ENCODE data around the gene AMACR.

AMACR gene

DNA sequence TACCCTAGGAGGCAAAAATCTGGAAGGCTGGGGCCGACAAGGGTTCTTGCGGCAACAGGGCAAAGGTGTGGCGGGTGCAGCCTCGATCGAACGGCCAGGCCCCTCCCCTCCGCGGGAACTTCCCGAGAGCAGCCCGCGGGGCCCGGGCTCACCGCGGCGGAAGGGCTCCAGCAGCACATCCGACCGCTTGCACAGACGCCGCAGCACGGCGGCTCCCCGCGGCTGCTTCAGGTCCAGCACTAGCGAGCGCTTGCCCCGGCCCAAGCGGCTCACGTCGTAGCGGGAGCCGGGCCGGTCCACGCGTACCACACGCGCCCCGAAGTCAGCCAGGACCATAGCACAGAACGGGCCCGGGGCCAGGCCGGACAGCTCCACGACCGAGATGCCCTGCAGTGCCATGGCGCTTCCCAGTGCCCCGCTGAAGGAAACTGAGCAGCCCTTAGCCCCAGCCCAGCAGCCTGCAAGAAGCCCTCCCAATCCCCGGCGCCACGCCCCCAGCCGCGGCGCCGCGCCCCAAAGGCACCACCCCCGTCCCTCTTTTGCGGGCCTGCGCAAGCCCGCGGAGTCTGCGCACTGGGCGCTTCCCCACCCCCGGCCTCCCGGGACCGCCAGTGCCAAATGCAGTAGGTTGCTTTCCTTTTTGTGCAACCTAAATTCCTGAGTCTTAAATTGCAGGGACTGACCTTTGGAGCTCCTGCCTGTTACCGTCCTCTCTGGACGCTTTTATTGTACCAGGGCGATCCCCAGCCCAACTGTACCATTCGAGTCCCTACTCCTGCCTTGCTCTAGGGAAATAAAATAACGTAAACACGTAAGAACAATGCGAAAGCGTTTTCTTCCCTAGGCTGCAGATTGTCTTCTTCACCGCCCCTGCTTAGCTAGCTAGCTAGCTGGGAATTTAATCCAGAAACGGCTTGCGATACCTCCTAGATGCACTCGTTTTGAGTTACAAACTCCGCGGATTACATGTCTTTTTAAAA, at the start of gene AMACR:
Gene AMACR, minus strand, starts transcription at position 430 of the 980 bp plus-strand sequence. Its CDS starts 31 bp downstream, at position 399.
- DNase-seq, result peak; percentile 89 to 93

DNA sequence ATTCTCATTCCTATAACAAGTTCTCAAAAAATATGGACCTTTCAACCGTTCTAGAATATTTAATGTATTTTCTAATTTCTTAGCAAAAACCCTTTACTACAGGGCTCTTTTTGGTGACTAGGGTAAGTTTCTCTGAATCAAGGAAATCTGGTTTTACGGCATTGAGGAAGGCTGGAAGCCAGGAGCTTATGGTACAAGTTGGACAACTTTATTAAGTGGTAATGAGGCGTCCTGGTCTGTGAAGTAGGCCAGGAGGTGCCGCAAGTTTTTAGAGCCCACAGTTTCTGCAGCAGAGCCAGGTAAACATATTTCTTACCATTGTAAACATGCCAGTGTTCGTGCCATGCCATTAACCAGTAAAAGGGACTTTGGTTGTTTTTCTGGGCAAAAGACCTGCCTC, 49.7 kb upstream of the AMACR start:
- no peak for DNase-seq

- DNase-seq, result no peak
Observed at GRCh38 chr5:34057118-34057517, 49.3 kb upstream of the AMACR start.

DNA sequence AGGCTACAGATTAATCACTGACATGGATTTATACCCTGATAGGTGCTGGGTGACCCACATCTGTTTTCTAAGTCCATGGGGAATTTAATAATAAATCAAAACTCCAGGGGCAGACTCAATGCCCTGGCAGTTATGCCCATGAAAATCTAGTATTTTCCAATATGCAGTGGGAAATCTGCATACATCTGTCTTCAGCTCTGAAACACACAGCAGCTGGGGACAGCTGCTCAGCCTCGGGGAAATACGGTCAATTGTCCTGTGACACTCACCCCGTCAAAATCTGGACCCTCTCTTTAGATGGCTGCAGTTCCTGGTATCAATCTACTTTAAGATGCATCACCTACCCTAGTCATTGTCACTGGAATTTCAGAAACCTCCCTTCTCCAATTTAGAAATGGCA, 47.8 kb upstream of the AMACR start:
- DNase-seq, result no peak

GRCh38 chr5:34054400-34054729, 46.5 kb upstream of the AMACR start:
- no peak for DNase-seq

GRCh38 chr5:34053571-34054399, 45.9 kb upstream of the AMACR start:
- no peak for DNase-seq

GRCh38 chr5:34053133-34053532, 45.3 kb upstream of the AMACR start:
- no peak for DNase-seq

- no peak for DNase-seq
Observed at GRCh38 chr5:34051374-34051980, 43.6 kb upstream of the AMACR start.

- no peak for DNase-seq
Observed at GRCh38 chr5:34047774-34048572, 40.1 kb upstream of the AMACR start.

DNA sequence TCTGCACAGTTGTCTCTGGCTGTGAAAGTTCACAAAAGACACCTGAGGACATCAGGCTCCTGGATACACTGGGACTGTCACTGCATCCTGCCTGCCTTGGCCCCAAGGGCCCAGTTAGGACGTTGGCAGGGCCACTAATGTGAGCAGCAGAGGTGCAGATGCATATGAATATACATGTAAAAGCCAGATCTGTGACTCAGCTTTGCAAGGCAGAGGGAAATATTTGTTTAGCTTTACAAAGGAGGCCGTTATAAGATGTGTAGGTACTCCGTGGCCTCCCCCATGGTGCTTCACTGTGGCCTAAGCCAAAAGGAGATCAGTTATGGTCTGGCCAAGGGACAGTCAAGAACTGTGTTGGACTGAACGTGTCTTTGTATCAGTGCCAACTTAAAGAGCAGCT, 39.3 kb upstream of the AMACR start:
- no peak for DNase-seq

DNA sequence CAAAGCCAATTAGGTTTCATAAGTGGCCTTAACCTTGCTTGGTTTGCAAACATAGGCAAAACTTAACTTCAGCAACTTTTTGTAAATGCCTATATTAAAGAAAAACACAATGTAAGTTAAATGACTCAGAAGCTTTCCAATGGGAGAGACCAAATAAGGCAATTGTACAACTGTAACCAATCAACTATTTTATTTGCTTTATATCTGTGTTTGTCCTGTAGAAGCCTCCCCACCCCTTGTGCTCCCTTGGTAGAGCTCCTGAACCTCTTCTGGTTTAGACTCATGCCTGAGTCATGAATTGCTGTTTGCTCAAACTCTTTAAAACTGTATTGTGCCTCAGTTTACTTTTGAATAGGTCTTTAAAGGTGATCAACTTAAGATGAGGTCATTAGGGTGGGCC, 38.1 kb upstream of the AMACR start:
- no peak for DNase-seq

- peak; percentile 17 for DNase-seq
Observed at GRCh38 chr5:34045023-34045422, 37.2 kb upstream of the AMACR start.

- no peak for DNase-seq
Observed at GRCh38 chr5:34043099-34043876, 35.4 kb upstream of the AMACR start, which contains the start of gene C1QTNF3. C1QTNF3 (minus strand) TSS chr5:34043213; CDS start chr5:34043125, 88 bp downstream.

- peak in 1 of 2 donors; percentile 18 for DNase-seq
Observed at GRCh38 chr5:34042321-34042720, 34.5 kb upstream of the AMACR start.

- DNase-seq, result no peak
Observed at GRCh38 chr5:34041247-34041972, 33.6 kb upstream of the AMACR start.

DNA sequence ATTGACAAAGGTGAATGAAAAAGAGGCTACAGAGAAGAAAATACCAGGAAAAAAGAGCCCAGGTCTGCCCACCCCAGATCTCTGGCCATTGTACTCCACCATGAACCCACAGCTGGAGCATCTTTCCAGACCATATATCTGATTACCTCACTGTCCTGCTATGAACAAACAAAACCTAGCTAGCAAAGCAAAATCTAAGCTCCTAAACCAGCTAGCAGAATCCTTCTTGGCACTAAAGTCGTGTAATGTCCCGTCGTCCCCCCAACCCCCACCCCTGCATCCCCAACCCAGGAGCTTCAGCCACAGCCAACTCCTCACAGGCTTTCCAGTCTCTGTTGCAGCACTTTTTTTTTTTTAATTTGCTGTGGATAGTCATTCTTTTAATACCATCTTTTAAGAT, 32.6 kb upstream of the AMACR start:
- DNase-seq, result no peak

DNA sequence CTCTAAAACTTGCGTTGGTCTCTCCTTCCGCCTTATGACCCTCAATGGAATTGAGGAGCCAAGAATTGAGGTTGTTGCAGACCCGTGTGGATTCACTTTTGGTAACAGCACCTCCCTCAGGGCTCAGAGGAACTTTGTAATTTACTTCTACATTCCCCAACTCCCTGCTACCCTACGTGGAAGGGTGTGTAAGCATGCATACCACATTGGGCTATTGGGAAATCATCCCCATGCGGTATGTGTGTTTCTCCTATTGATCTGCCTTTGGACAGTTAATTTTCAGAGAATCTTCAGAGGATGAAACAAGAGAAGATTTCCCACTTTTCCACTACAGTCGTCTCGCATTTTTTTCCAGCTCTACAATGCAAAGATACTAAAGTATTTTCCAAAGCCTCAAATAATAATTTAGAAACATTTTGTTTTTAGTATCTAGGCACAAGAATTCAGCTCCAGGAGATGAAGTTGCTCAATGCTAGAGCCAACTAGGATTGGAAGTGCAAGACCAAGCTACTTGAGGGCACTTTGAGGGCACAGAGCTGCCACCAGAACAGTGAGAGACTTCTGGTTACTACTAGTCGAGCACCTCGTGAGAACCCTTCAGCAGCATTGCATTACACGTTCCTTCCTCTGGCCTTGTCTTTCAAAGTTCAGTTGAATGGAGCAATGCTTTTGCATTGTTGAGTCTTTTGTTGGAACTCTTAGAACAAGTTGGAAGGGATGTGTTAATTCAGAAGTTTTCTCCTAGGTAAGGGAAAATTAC, 31.7 kb upstream of the AMACR start:
- no peak for DNase-seq

GRCh38 chr5:34038838-34039237, 31.0 kb upstream of the AMACR start:
- DNase-seq, result no peak

DNA sequence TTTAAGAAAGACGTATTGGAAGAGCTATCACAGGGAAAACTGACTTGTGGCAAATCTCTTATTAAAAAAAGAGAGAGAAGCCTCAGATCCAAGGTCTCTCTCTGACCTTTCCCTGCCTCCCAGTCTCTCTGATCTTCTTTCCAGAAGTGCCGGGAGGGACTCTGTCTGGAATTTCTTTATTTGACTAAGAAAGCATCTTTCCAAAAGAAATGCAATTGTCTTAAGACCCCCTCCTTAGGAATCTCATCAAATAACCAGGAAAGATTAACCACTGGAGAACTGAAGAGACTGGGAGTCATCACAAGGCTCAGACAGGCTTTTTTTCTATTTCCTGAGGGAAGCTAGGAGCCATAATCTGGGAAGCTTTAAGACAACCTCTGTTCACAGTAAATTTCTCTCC, 30.5 kb upstream of the AMACR start:
- no peak for DNase-seq

GRCh38 chr5:34037726-34038125, 29.9 kb upstream of the AMACR start:
- DNase-seq, result no peak
